ENCODE results near the gene MSRB3. TPM values are rescaled to one million over a fixed set of nuclear protein-coding genes. Genes with fewer than 3 reads are reported as not detected.

The MSRB3 gene
- total and polyA plus RNA-seq, 2 donors (not counting 3 experiments of a cell fraction or from before 2014, with no cell fraction given) = 20.0 to 59.3 TPM

GRCh38 chr12:65329721-65330120, 51.2 kb downstream of the MSRB3 start:
- Histone ChIP-seq H4K20me1 (replicated peaks; ENCODE audit: control insufficient read depth, extremely low read depth, insufficient read depth, low read length) (no peaks in the 10 kb centered on the region), H3K27ac (ENCODE audit: insufficient read depth, low read depth, low read length) (no peak overlapping the region), H3K4me1 (ENCODE audit: control insufficient read depth, extremely low read depth, insufficient read depth, low read length) (no peaks in the 10 kb centered on the region), H3K4me3 (replicated peaks in 1 of 3; ENCODE audit: insufficient read depth in 1 of 3, low read depth in 1 of 3, low read length in 3 of 3) (no peak overlapping the region), H3K9ac (replicated peaks; ENCODE audit: extremely low read depth, insufficient read depth, low read length) (no peak overlapping the region), H2AFZ (ENCODE audit: low read depth, low read length) (no peak overlapping the region), H3K4me2 (ENCODE audit: insufficient read depth, low read length) (no peak overlapping the region), H3K9me3 (replicated peaks; ENCODE audit: control insufficient read depth, insufficient read depth, low read length) (no peaks in the 10 kb centered on the region), H3K9me1 (replicated peaks; ENCODE audit: control insufficient read depth, extremely low read depth, insufficient read depth, low read length) (no peaks in the 10 kb centered on the region), H3K36me3 (ENCODE audit: control insufficient read depth in 2 of 2, extremely low read depth in 1 of 2, insufficient read depth in 2 of 2, low read length in 2 of 2) (no peaks in the 10 kb centered on the region), H3K79me2 (ENCODE audit: control insufficient read depth, insufficient read depth, low read length) (no peaks in the 10 kb centered on the region), H3K27me3 (ENCODE audit: control insufficient read depth in 2 of 2, insufficient read depth in 2 of 2, low read length in 2 of 2) (no peaks in the 10 kb centered on the region)
- DNase-seq (ENCODE audit: low read depth, low spot score) = peak; percentile 34
- ChIA-PET POLR2A (no interaction called here), CTCF (no interaction called here)
- BruUV-seq (replicated peaks) = no TSS peak
- intact Hi-C loops (cut with micrococcal nuclease) = no loop called here
- FAIRE-seq = no peak
- TF ChIP-seq CTCF (IDR thresholded peaks at IDR 0.05; ENCODE audit: extremely low read depth in 1 of 2, insufficient read depth in 1 of 2, low read depth in 1 of 2, low read length in 2 of 2) (no peak), MAX (IDR thresholded peaks at IDR 0.05; ENCODE audit: insufficient read depth, insufficient read length) (no peak), POLR2A (IDR thresholded peaks at IDR 0.05; ENCODE audit: low read depth, low read length) (no peak), GATA2 (IDR thresholded peaks at IDR 0.05; ENCODE audit: insufficient read depth, insufficient read length, low read depth, low read length) (no peak), EZH2 (IDR thresholded peaks at IDR 0.05; ENCODE audit: borderline replicate concordance, low read depth, low read length, severe bottlenecking) (no peak), FOS (IDR thresholded peaks at IDR 0.05; ENCODE audit: borderline replicate concordance, insufficient read depth, low read length) (no peak), MYC (IDR thresholded peaks at IDR 0.05; ENCODE audit: low read depth, low read length) (no peak), POLR2AphosphoS5 (IDR thresholded peaks at IDR 0.05; ENCODE audit: insufficient read depth, low read depth, low read length) (no peak), JUN (IDR thresholded peaks at IDR 0.05; ENCODE audit: borderline replicate concordance, insufficient read depth, insufficient read length, low read depth) (no peak)
- dilution Hi-C loops (cut with MboI; ENCODE audit: extremely low pct_ligation_motif_present, low sequenced_read_pairs) = no loop called here
